Measurements from ENCODE around the gene HSPA14. TPM values are rescaled to one million over a fixed set of nuclear protein-coding genes. Genes with fewer than 3 reads are reported as not detected.

The HSPA14 gene
- total RNA-seq, 1 experiment from 2014 or later, result 41.0 TPM

DNA sequence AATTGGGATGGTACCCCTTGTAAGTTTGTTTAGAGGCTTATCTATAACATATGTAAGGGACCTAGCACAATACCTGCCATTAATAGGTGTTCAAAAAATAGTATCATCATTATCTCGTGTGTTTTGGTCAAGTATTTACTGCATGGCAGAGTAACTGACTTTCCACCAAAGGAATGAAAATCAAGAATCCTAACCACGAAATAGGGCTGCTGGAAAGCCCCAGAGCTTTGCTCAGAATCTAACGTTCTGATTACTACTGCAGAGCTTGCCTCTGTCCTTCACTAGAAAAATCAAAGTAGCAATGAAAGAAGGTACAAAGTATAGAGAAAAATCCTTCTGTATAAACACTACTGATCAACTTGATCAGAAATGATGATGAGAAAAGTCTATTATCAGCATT lies 80.9 kb downstream of the HSPA14 start:
- TF ChIP-seq, protein P1, sequence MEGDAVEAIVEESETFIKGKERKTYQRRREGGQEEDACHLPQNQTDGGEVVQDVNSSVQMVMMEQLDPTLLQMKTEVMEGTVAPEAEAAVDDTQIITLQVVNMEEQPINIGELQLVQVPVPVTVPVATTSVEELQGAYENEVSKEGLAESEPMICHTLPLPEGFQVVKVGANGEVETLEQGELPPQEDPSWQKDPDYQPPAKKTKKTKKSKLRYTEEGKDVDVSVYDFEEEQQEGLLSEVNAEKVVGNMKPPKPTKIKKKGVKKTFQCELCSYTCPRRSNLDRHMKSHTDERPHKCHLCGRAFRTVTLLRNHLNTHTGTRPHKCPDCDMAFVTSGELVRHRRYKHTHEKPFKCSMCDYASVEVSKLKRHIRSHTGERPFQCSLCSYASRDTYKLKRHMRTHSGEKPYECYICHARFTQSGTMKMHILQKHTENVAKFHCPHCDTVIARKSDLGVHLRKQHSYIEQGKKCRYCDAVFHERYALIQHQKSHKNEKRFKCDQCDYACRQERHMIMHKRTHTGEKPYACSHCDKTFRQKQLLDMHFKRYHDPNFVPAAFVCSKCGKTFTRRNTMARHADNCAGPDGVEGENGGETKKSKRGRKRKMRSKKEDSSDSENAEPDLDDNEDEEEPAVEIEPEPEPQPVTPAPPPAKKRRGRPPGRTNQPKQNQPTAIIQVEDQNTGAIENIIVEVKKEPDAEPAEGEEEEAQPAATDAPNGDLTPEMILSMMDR (conservative IDR thresholded peaks at IDR 0.05), result no peak
- Histone ChIP-seq H3K27ac (ENCODE audit: insufficient read length, low read depth, low read length) (no peak overlapping the region), H2BK5ac (ENCODE audit: insufficient read length, low read length) (no peak overlapping the region), H3K18ac (ENCODE audit: insufficient read length, low read depth, low read length) (no peak overlapping the region), H2BK12ac (ENCODE audit: insufficient read length, low read depth, low read length) (no peak overlapping the region), H2AK5ac (ENCODE audit: insufficient read length, low read length) (no peak overlapping the region), H2BK120ac (ENCODE audit: low read depth, low read length, poor library complexity, severe bottlenecking) (no peak overlapping the region), H3K9me3 (ENCODE audit: control insufficient read depth, low read depth, low read length) (peaks cover 12% of the 10 kb centered on the region), H4K5ac (ENCODE audit: insufficient read length, low read depth, low read length) (no peak overlapping the region), H3K23me2 (ENCODE audit: insufficient read length, low read depth, low read length, poor library complexity, severe bottlenecking) (no peaks in the 10 kb centered on the region), H2AFZ (ENCODE audit: low read length) (no peak overlapping the region), H3K79me2 (ENCODE audit: insufficient read depth, low read length) (no peaks in the 10 kb centered on the region), H2BK15ac (ENCODE audit: low read depth, low read length) (no peak overlapping the region), H3K23ac (ENCODE audit: insufficient read length, low read depth, low read length) (no peak overlapping the region), H2BK20ac (ENCODE audit: low read depth, low read length, poor library complexity, severe bottlenecking) (no peak overlapping the region), H3K79me1 (ENCODE audit: insufficient read depth, low read depth, low read length, poor library complexity, severe bottlenecking) (no peaks in the 10 kb centered on the region), H3K27me3 (ENCODE audit: insufficient read depth, low read length) (no peaks in the 10 kb centered on the region), H3K4ac (ENCODE audit: low read depth, low read length) (no peak overlapping the region), H3K4me2 (ENCODE audit: insufficient read depth, insufficient read length, low read length) (no peak overlapping the region), H3T11ph (ENCODE audit: low read length) (no peak overlapping the region), H3K14ac (ENCODE audit: insufficient read depth, low read length) (no peak overlapping the region), H4K8ac (replicated peaks; ENCODE audit: insufficient read length, low read depth, low read length) (no peak overlapping the region), H4K20me1 (ENCODE audit: control insufficient read depth, insufficient read depth, insufficient read length) (no peaks in the 10 kb centered on the region), H3K4me1 (ENCODE audit: insufficient read depth, low read length) (no peaks in the 10 kb centered on the region), H4K91ac (ENCODE audit: insufficient read length, low read depth, low read length) (no peak overlapping the region), H3K56ac (ENCODE audit: insufficient read length, low read depth, low read length) (no peak overlapping the region), H3K9ac (ENCODE audit: extremely low read depth, insufficient read length, low read length) (no peak overlapping the region)
- Mint-ChIP-seq H3K27ac (no peak overlapping the region), H3K9me3 (peaks cover 37 to 39% of the 10 kb centered on the region in 2 experiments), H3K4me3 (no peak overlapping the region), H3K4me1 (no peaks in the 10 kb centered on the region), H3K36me3 (ENCODE audit: insufficient read depth in 1 of 3, low read depth in 3 of 3) (peaks cover 69 to 97% (median 86%) of the 10 kb centered on the region in 3 experiments), H3K27me3 (ENCODE audit: low read depth) (no peaks in the 10 kb centered on the region)
- no CpG with 5 or more reads among the region's 3 CpGs for WGBS (ENCODE audit: extremely low coverage, insufficient read length, low lambda C conversion rate)
- no peak for DNase-seq

Other genes starting within 250 kb of the HSPA14 start
- gene FAM107B, start 63.4 kb upstream of the HSPA14 start, total RNA-seq (2021), result 24.5 and 26.3 TPM in 2 replicates
- 0.86 and 1.3 TPM in 2 replicates for gene CDNF, start 269 bp upstream of the HSPA14 start, total RNA-seq (2021)
- gene MSANTD7, start within 50 bp of the HSPA14 start, total RNA-seq (2021), result 23.1 and 25.0 TPM in 2 replicates
- gene SUV39H2, start 40.6 kb downstream of the HSPA14 start, total RNA-seq (2021), result 59.7 and 62.6 TPM in 2 replicates
- 11.9 and 15.2 TPM in 2 replicates for gene DCLRE1C, start 115.8 kb downstream of the HSPA14 start, total RNA-seq (2021)
- gene MEIG1, start 121.1 kb downstream of the HSPA14 start, total RNA-seq (2021), result 0.72 TPM in 1 of 2 replicates, not detected in the other
- 0.31 and 0.48 TPM in 2 replicates for gene OLAH, start 205.6 kb downstream of the HSPA14 start, total RNA-seq (2021)